MG63 (cell line): Measurements from ENCODE around the gene TMEM247. TPM values are rescaled to one million over a fixed set of nuclear protein-coding genes. Genes with fewer than 3 reads are reported as not detected.
"Not testable (repeated sequence)": the region's sequence is repeated elsewhere in the genome, so short reads cannot be mapped to it uniquely, and the experiment has no call there.

ENCODE experiments used
- DNase-seq: peaks from one replicate; pipeline ENCODE4 v3.0.0-alpha.2; 2020
- H3K27me3 ChIP-seq: fragments of 250-450 bp; sonication (Bioruptor Pico); 2 replicates; pipeline ENCODE4 v1.5.1; 2020; ENCODE audit warnings: mild to moderate bottlenecking, moderate library complexity
- H3K36me3 ChIP-seq: fragments of 250-450 bp; sonication (Bioruptor Pico); 2 replicates; pipeline ENCODE4 v1.5.1; 2020; ENCODE audit warnings: mild to moderate bottlenecking, moderate library complexity
- H3K4me3 ChIP-seq: fragments of 250-450 bp; sonication (Bioruptor Pico); 2 replicates; pipeline ENCODE4 v1.5.1; 2020; ENCODE audit warnings: mild to moderate bottlenecking, moderate library complexity
- H3K9me3 ChIP-seq: fragments of 250-450 bp; sonication (Bioruptor Pico); 2 replicates; pipeline ENCODE4 v1.5.1; 2020; ENCODE audit warnings: mild to moderate bottlenecking, moderate library complexity
- total RNA-seq: library from RNA; depleted of rRNA; stranded (reverse); fragments of >200 nt; shearing (Covaris generic); gene quantifications from 2 replicates; pipeline ENCODE4 v1.2.3, GENCODE V29; 2014; ENCODE audit warnings: low replicate concordance

The TMEM247 gene
- total RNA-seq, 1 experiment from 2014 or later: not detected

GRCh38 chr2:46448641-46449040 is 30.7 kb upstream of the TMEM247 start:
- Histone ChIP-seq H3K27me3 (no peaks in the 10 kb centered on the region), H3K4me3 (no peak overlapping the region), H3K36me3 (no peaks in the 10 kb centered on the region), H3K9me3 (peaks cover 10% of the 10 kb centered on the region)
- DNase-seq: no peak

- Histone ChIP-seq H3K9me3 (peaks cover 10% of the 10 kb centered on the region), H3K27me3 (no peaks in the 10 kb centered on the region), H3K4me3 (no peak overlapping the region), H3K36me3 (no peaks in the 10 kb centered on the region)
- DNase-seq: no peak
Measured at GRCh38 chr2:46449700-46450099, 29.7 kb upstream of the TMEM247 start.

- no peaks in the 10 kb centered on the region for H3K27me3 ChIP-seq
- peak; percentile 70 for DNase-seq
- no peaks in the 10 kb centered on the region for H3K36me3 ChIP-seq
- peaks cover under 1% of the 10 kb centered on the region; the same call in 1 of the 2 replicates for H3K9me3 ChIP-seq
- no peak overlapping the region for H3K4me3 ChIP-seq
Measured at GRCh38 chr2:46451131-46451711, 28.1 kb upstream of the TMEM247 start.

GRCh38 chr2:46456789-46457188 is 22.6 kb upstream of the TMEM247 start:
- no peak for DNase-seq
- no peaks in the 10 kb centered on the region; the same call in 1 of the 2 replicates for H3K9me3 ChIP-seq
- no peaks in the 10 kb centered on the region for H3K27me3 ChIP-seq
- H3K4me3 ChIP-seq: no peak overlapping the region
- no peaks in the 10 kb centered on the region for H3K36me3 ChIP-seq

GRCh38 chr2:46458763-46459500 is 20.4 kb upstream of the TMEM247 start:
- Histone ChIP-seq H3K36me3 (no peaks in the 10 kb centered on the region), H3K4me3 (no peak overlapping the region), H3K9me3 (no peaks in the 10 kb centered on the region; the same call in 1 of the 2 replicates), H3K27me3 (no peaks in the 10 kb centered on the region)
- no peak for DNase-seq

- no peak for DNase-seq
- no peaks in the 10 kb centered on the region for H3K9me3 ChIP-seq
- no peaks in the 10 kb centered on the region for H3K27me3 ChIP-seq
- no peaks in the 10 kb centered on the region for H3K36me3 ChIP-seq
- H3K4me3 ChIP-seq: no peak overlapping the region
Measured at GRCh38 chr2:46459694-46460093, 19.7 kb upstream of the TMEM247 start.

GRCh38 chr2:46460241-46460921 is 19.0 kb upstream of the TMEM247 start:
- Histone ChIP-seq H3K4me3 (no peak overlapping the region), H3K36me3 (no peaks in the 10 kb centered on the region), H3K9me3 (no peaks in the 10 kb centered on the region), H3K27me3 (no peaks in the 10 kb centered on the region)
- DNase-seq: no peak

GRCh38 chr2:46461011-46461674 is 18.2 kb upstream of the TMEM247 start:
- H3K4me3 ChIP-seq: no peak overlapping the region
- peak; percentile 56 for DNase-seq
- no peaks in the 10 kb centered on the region for H3K9me3 ChIP-seq
- no peaks in the 10 kb centered on the region for H3K27me3 ChIP-seq
- no peaks in the 10 kb centered on the region for H3K36me3 ChIP-seq

GRCh38 chr2:46461709-46462171 is 17.6 kb upstream of the TMEM247 start:
- no peaks in the 10 kb centered on the region for H3K36me3 ChIP-seq
- DNase-seq: no peak
- no peaks in the 10 kb centered on the region for H3K27me3 ChIP-seq
- H3K4me3 ChIP-seq: no peak overlapping the region
- no peaks in the 10 kb centered on the region for H3K9me3 ChIP-seq

GRCh38 chr2:46462936-46463335 is 16.4 kb upstream of the TMEM247 start:
- no peaks in the 10 kb centered on the region for H3K9me3 ChIP-seq
- DNase-seq: no peak
- H3K36me3 ChIP-seq: no peaks in the 10 kb centered on the region
- no peaks in the 10 kb centered on the region for H3K27me3 ChIP-seq
- H3K4me3 ChIP-seq: no peak overlapping the region

- Histone ChIP-seq H3K36me3 (no peaks in the 10 kb centered on the region), H3K9me3 (no peaks in the 10 kb centered on the region; the same call in 1 of the 2 replicates), H3K4me3 (no peak overlapping the region), H3K27me3 (no peaks in the 10 kb centered on the region)
- DNase-seq: no peak
Measured at GRCh38 chr2:46469116-46469515, 10.2 kb upstream of the TMEM247 start.

- H3K4me3 ChIP-seq: no peak overlapping the region
- DNase-seq: no peak
- H3K27me3 ChIP-seq: no peaks in the 10 kb centered on the region
Measured at GRCh38 chr2:46469700-46470099, 9.7 kb upstream of the TMEM247 start.

GRCh38 chr2:46470114-46470628 is 9.2 kb upstream of the TMEM247 start:
- Histone ChIP-seq H3K27me3 (no peaks in the 10 kb centered on the region), H3K9me3 (no peaks in the 10 kb centered on the region; the same call in 1 of the 2 replicates), H3K36me3 (no peaks in the 10 kb centered on the region), H3K4me3 (no peak overlapping the region)
- DNase-seq: no peak

More at GRCh38 chr2:46469700-46470099, 9.7 kb upstream of the TMEM247 start:
- Histone ChIP-seq H3K9me3 (no peaks in the 10 kb centered on the region; the same call in 1 of the 2 replicates), H3K36me3 (no peaks in the 10 kb centered on the region)

GRCh38 chr2:46471019-46471583 is 8.3 kb upstream of the TMEM247 start:
- Histone ChIP-seq H3K36me3 (no peaks in the 10 kb centered on the region), H3K27me3 (no peaks in the 10 kb centered on the region), H3K9me3 (no peaks in the 10 kb centered on the region; the same call in 1 of the 2 replicates), H3K4me3 (no peak overlapping the region)
- no peak for DNase-seq

GRCh38 chr2:46471697-46472096 is 7.7 kb upstream of the TMEM247 start:
- no peaks in the 10 kb centered on the region for H3K27me3 ChIP-seq
- no peak overlapping the region for H3K4me3 ChIP-seq
- no peaks in the 10 kb centered on the region for H3K36me3 ChIP-seq
- no peak for DNase-seq
- no peaks in the 10 kb centered on the region; the same call in 1 of the 2 replicates for H3K9me3 ChIP-seq

- not testable (repeated sequence) for DNase-seq, H3K27me3 ChIP-seq, H3K36me3 ChIP-seq, H3K4me3 ChIP-seq, H3K9me3 ChIP-seq
Measured at GRCh38 chr2:46472165-46472564, 7.2 kb upstream of the TMEM247 start.
